WI38 (cell line): ENCODE measurements around the gene EI24.
A peak's percentile ranks its signal among the peaks of the same experiment; 100 is the strongest.
"Not testable (repeated sequence)": the region's sequence is repeated elsewhere in the genome, so short reads cannot be mapped to it uniquely, and the experiment has no call there.

ENCODE experiments used
- H3K4me3 ChIP-seq: 2 replicates; pipeline ENCODE4 v1.5.1; 2011; ENCODE audit warnings: low read depth, mild to moderate bottlenecking, control low read depth, low read length
- CTCF ChIP-seq: IDR thresholded peaks from 2 replicates; pipeline ENCODE4 v1.5.1; 2012; ENCODE audit warnings: low read depth, mild to moderate bottlenecking, control low read depth, low read length

EI24 gene

DNA sequence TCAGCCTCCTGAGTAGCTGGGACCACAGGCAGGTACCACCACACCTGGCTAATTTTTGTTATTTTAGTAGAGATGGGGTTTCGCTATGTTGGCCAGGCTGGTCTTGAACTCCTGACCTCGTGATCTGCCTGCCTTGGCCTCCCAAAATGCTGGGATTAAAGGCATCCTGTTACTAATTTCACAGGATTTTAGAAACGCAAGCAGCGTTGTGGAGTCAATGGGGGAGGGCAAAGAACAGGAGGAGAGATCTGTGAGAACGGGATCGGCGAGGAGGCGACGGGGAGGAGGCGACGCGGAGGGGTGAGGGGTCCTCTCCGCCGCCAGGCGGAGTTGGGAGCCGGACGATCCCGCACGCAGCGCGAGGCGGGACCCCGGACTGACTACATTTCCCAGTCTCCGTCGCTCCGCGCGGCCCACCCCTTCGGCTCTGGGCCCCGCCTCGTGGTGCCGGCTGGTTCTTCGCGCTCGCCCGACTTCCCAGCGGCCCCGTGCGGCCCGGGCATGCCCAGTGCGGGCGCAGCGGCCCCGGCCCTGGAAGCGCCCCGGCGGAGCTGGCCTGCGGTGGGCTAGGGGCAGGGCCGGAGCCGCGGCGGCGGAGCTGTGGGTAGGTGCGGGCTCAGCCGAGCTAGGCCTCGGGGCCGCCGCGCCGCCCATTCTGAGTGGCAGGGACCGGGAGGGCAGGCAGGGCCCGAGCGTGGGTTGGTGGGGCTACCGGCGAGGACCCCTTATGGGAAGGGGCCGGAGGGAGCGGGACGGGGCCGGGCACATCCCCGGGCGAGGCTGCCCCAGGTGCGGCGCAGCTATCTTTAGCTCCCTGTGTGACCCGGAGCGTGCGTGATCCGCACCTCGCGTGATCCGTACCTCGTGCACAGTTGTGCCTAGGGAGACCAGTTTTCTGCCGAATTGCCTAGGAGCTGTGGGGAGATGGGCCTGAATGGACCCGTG lies at the start of gene EI24:
EI24 (plus strand) TSS at position 508 of the 945 bp plus-strand sequence. CDS start 3,051 bp downstream, outside the sequence.
- H3K4me3 ChIP-seq = peak within 1 kb of the TSS; percentile 93
- TF ChIP-seq CTCF = peak; percentile 64

GRCh38 chr11:125519860-125520834 lies 49.1 kb upstream of the EI24 start:
- no peak overlapping the region for H3K4me3 ChIP-seq
- TF ChIP-seq CTCF = no peak

DNA sequence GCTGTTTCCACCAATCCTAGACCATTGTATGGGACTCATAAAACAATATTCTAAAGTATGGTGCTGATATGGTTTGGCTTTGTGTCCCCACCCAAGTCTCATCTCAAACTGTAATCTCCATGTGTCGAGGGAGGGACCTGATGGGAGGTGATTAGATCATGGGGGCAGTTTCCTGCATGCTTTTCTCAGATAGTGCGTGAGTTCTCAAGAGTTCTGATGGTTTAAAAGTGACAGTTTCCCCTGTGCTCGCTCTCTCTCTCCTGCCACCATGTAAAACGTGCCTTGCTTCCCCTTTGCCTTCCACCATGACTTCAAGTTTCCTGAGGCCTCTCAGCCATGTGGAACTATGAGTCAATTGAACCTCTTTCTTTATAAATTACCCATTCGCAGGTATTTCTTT lies 44.0 kb upstream of the EI24 start:
- no peak overlapping the region for H3K4me3 ChIP-seq
- no peak for TF ChIP-seq CTCF

DNA sequence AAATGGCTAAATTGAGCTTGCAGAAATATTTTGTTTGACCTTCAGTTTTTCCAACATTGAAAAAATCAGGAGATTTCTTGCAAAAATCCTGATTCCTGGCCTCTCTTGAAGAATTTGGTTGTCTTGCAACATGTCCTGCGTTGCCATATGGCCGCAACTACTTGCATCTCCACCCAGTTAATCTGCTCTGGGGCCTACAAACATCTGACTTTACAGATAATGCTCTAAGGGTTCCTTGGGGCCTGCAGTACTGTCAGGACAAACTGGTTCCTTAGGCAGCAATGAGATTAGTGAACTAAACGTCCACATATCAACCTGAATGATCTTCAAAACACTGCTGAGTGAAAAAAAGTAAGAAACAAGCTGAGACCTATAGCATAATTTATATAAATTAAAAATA lies 36.6 kb upstream of the EI24 start:
- H3K4me3 ChIP-seq = no peak overlapping the region
- TF ChIP-seq CTCF = no peak

DNA sequence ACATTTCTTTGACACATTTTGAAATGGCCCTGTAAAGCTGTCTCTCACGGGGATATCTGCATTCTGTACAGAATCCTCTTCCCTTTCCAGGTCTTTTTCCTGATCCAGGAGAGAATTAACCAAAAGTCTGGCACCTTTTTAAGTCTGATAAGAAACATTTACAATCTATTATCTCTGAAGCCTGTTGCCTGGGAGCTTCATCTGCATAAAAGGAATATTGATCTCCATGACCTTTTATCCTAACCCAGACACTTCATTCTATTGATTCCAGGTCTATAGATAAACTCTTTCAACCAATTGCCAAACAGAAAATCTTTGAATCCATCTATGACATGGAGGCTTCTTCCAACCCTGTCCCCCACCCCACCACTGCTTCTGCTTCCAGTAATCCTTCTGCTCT lies 33.7 kb upstream of the EI24 start:
- TF ChIP-seq CTCF = no peak
- H3K4me3 ChIP-seq = no peak overlapping the region

DNA sequence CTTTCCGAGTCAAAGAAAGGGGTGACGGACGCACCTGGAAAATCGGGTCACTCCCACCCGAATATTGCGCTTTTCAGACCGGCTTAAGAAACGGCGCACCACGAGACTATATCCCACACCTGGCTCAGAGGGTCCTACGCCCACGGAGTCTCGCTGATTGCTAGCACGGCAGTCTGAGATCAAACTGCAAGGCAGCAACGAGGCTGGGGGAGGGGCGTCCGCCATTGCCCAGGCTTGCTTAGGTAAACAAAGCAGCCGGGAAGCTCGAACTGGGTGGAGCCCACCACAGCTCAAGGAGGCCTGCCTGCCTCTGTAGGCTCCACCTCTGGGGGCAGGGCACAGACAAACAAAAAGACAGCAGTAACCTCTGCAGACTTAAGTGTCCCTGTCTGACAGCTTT lies 32.4 kb upstream of the EI24 start:
- not testable (repeated sequence) for H3K4me3 ChIP-seq

- H3K4me3 ChIP-seq = no peak overlapping the region
- no peak for TF ChIP-seq CTCF
Observed at GRCh38 chr11:125542709-125543108, 26.6 kb upstream of the EI24 start.
